Measurements from ENCODE around the gene SIRT2. TPM values are rescaled to one million over a fixed set of nuclear protein-coding genes. Genes with fewer than 3 reads are reported as not detected.
"Not testable (repeated sequence)": the region's sequence is repeated elsewhere in the genome, so short reads cannot be mapped to it uniquely, and the experiment has no call there.

Gene SIRT2
- total RNA-seq, 1 donor from 2014 or later = 38.0 TPM

GRCh38 chr19:38892841-38893240, 6.6 kb downstream of the SIRT2 start:
- no peak overlapping the region for H3K27ac Mint-ChIP-seq
- H3K4me3 Mint-ChIP-seq (ENCODE audit: low read depth) = no peak overlapping the region
- no peaks in the 10 kb centered on the region for H3K27me3 Mint-ChIP-seq
- H3K4me1 Mint-ChIP-seq (ENCODE audit: low read depth) = no peaks in the 10 kb centered on the region
- DNase-seq (ENCODE audit: low spot score, unreplicated experiment) = no peak
- H3K9me3 Mint-ChIP-seq (ENCODE audit: low read depth) = no peaks in the 10 kb centered on the region
- H3K36me3 Mint-ChIP-seq (ENCODE audit: insufficient read depth) = no peaks in the 10 kb centered on the region
- TF ChIP-seq, protein P1, sequence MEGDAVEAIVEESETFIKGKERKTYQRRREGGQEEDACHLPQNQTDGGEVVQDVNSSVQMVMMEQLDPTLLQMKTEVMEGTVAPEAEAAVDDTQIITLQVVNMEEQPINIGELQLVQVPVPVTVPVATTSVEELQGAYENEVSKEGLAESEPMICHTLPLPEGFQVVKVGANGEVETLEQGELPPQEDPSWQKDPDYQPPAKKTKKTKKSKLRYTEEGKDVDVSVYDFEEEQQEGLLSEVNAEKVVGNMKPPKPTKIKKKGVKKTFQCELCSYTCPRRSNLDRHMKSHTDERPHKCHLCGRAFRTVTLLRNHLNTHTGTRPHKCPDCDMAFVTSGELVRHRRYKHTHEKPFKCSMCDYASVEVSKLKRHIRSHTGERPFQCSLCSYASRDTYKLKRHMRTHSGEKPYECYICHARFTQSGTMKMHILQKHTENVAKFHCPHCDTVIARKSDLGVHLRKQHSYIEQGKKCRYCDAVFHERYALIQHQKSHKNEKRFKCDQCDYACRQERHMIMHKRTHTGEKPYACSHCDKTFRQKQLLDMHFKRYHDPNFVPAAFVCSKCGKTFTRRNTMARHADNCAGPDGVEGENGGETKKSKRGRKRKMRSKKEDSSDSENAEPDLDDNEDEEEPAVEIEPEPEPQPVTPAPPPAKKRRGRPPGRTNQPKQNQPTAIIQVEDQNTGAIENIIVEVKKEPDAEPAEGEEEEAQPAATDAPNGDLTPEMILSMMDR (IDR thresholded peaks at IDR 0.05; ENCODE audit: unreplicated experiment) = no peak

GRCh38 chr19:38891771-38892170, 7.6 kb downstream of the SIRT2 start:
- no peaks in the 10 kb centered on the region for H3K36me3 Mint-ChIP-seq (ENCODE audit: insufficient read depth)
- no peaks in the 10 kb centered on the region for H3K27me3 Mint-ChIP-seq
- H3K27ac Mint-ChIP-seq = no peak overlapping the region
- H3K9me3 Mint-ChIP-seq (ENCODE audit: low read depth) = no peaks in the 10 kb centered on the region
- H3K4me1 Mint-ChIP-seq (ENCODE audit: low read depth) = no peaks in the 10 kb centered on the region
- no peak for DNase-seq (ENCODE audit: low spot score, unreplicated experiment)
- H3K4me3 Mint-ChIP-seq (ENCODE audit: low read depth) = no peak overlapping the region
- TF ChIP-seq, protein P1 (IDR thresholded peaks at IDR 0.05; ENCODE audit: unreplicated experiment) = no peak

DNA sequence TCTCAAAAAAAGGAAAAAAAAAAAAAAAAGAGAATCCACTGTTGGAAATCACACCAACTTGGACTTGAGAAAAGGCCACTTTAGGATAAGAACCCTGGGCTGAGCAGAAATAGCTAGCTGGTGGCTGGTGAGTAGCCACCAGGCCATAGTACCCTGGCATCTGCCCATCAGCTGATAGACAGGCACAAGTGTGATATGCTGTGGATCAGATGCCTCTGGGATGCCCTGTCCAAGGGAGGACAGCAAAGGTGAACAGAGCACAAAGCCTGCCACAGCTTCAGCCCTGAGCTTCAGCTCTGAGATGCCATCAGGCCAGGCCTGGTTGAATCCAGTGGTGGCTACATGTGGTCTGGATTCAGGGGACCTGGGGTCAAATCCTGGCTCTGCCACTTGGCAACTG, 8.7 kb downstream of the SIRT2 start:
- no peak for DNase-seq (ENCODE audit: low spot score, unreplicated experiment)
- Mint-ChIP-seq H3K4me3 (ENCODE audit: low read depth) (no peak overlapping the region), H3K27ac (no peak overlapping the region), H3K4me1 (ENCODE audit: low read depth) (no peaks in the 10 kb centered on the region), H3K27me3 (no peaks in the 10 kb centered on the region), H3K9me3 (ENCODE audit: low read depth) (no peaks in the 10 kb centered on the region), H3K36me3 (ENCODE audit: insufficient read depth) (no peaks in the 10 kb centered on the region)
- TF ChIP-seq, protein P1 (IDR thresholded peaks at IDR 0.05; ENCODE audit: unreplicated experiment) = no peak

GRCh38 chr19:38889803-38890202, 9.6 kb downstream of the SIRT2 start:
- TF ChIP-seq, protein P1 (IDR thresholded peaks at IDR 0.05; ENCODE audit: unreplicated experiment) = no peak
- no peaks in the 10 kb centered on the region for H3K4me1 Mint-ChIP-seq (ENCODE audit: low read depth)
- no peaks in the 10 kb centered on the region for H3K27me3 Mint-ChIP-seq
- no peaks in the 10 kb centered on the region for H3K36me3 Mint-ChIP-seq (ENCODE audit: insufficient read depth)
- no peaks in the 10 kb centered on the region for H3K9me3 Mint-ChIP-seq (ENCODE audit: low read depth)
- H3K4me3 Mint-ChIP-seq (ENCODE audit: low read depth) = no peak overlapping the region
- DNase-seq (ENCODE audit: low spot score, unreplicated experiment) = no peak
- H3K27ac Mint-ChIP-seq = no peak overlapping the region

DNA sequence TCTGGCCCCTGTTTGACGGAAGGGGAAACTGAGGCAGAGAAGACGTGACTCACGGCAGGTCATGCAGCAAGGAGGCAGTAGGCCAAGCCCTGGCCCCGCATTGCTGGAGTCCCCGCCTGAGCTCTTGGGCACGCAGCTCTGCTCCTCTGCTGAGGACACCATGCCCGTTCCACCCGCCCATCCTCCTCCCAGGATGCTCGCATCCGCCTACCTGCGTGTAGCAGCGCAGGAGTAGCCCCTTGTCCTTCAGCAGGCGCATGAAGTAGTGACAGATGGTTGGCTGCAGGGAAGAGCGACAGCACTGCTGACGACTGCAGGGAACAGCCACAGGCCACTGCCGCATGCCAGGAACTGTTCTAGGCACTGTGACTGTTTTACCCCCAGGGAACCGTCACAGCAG, 10.5 kb downstream of the SIRT2 start:
- Mint-ChIP-seq H3K27me3 (no peaks in the 10 kb centered on the region), H3K27ac (no peak overlapping the region), H3K4me3 (ENCODE audit: low read depth) (no peak overlapping the region), H3K9me3 (ENCODE audit: low read depth) (no peaks in the 10 kb centered on the region), H3K4me1 (ENCODE audit: low read depth) (no peaks in the 10 kb centered on the region), H3K36me3 (ENCODE audit: insufficient read depth) (no peaks in the 10 kb centered on the region)
- no peak for DNase-seq (ENCODE audit: low spot score, unreplicated experiment)
- TF ChIP-seq, protein P1 (IDR thresholded peaks at IDR 0.05; ENCODE audit: unreplicated experiment) = no peak

DNA sequence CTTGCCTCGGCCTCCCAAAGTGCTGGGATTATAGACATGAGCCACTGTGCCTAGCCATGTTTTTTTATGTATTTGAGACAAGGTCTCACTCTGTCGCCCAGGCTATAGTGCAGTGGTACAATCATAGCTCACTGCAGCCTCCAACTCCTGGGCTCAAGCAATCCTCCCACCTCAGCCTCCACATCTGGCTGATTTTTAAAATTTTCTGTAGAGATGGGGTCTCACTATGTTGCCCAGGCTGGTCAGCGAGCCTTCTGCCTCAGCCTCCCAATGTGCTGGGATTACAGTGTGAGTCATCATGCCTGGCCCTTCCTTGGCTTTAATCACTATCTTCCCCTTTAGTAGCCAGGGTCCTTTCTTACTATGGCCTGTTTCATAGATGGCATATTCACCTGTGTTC, 14.7 kb downstream of the SIRT2 start:
- H3K36me3 Mint-ChIP-seq (ENCODE audit: insufficient read depth); H3K4me1 Mint-ChIP-seq (ENCODE audit: low read depth); H3K27ac Mint-ChIP-seq; H3K27me3 Mint-ChIP-seq; DNase-seq (ENCODE audit: low spot score, unreplicated experiment); H3K4me3 Mint-ChIP-seq (ENCODE audit: low read depth); H3K9me3 Mint-ChIP-seq (ENCODE audit: low read depth): not testable (repeated sequence)
